ENCODE measurements around the gene HPSE2.
"Not testable (repeated sequence)": the region's sequence is repeated elsewhere in the genome, so short reads cannot be mapped to it uniquely, and the experiment has no call there.

Gene HPSE2

DNA sequence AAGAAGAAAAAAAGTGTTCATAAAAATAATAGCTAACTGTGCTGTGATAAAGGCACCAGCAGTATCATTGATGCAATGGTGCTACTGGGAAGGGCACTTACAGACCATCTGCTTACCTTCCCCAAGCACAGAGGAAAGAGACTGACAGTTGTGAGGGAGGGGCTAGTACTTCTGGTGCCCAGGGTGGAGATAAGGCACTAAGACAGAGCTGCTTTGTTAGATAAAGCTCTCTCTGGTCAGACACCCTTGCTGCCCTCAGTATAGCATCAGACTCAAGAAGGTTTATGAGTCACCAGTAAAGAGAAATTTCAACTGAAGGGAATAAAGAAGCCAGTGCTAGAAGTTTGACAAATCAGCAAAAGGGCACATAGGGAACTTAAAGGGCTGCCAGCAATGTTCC, 325.6 kb downstream of the HPSE2 start:
- TF ChIP-seq, protein P1, sequence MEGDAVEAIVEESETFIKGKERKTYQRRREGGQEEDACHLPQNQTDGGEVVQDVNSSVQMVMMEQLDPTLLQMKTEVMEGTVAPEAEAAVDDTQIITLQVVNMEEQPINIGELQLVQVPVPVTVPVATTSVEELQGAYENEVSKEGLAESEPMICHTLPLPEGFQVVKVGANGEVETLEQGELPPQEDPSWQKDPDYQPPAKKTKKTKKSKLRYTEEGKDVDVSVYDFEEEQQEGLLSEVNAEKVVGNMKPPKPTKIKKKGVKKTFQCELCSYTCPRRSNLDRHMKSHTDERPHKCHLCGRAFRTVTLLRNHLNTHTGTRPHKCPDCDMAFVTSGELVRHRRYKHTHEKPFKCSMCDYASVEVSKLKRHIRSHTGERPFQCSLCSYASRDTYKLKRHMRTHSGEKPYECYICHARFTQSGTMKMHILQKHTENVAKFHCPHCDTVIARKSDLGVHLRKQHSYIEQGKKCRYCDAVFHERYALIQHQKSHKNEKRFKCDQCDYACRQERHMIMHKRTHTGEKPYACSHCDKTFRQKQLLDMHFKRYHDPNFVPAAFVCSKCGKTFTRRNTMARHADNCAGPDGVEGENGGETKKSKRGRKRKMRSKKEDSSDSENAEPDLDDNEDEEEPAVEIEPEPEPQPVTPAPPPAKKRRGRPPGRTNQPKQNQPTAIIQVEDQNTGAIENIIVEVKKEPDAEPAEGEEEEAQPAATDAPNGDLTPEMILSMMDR (IDR thresholded peaks at IDR 0.05; ENCODE audit: low read depth, low read length): no peak
- H3K4me3 ChIP-seq (ENCODE audit: low read depth, low read length): no peak overlapping the region
- in situ Hi-C loops (cut with HindIII; ENCODE audit: low sequenced_read_pairs): no loop called here
- DNase-seq (ENCODE audit: low read depth, low spot score): no peak

DNA sequence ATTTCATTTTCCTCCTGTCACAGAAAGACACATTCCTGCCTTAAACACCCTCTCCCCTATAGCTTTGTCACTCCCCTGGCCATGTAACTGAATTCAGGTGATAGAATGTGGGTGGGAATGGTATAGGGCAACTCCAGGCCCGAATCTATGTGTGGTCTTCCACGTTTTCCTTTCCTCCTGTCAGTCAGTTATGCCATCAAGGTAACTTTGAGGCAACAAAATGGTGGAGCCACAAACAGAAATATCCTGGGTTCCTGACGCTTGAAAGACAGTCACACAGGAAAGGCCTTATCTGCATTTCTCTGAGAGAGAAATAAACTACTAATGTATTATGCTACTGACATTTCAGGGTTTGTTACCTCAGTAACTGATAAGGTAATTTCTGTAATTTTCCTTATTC, 326.8 kb downstream of the HPSE2 start:
- in situ Hi-C loops (cut with HindIII; ENCODE audit: low sequenced_read_pairs): no loop called here
- H3K4me3 ChIP-seq (ENCODE audit: low read depth, low read length): no peak overlapping the region
- DNase-seq (ENCODE audit: low read depth, low spot score): no peak
- TF ChIP-seq, protein P1 (IDR thresholded peaks at IDR 0.05; ENCODE audit: low read depth, low read length): no peak

DNA sequence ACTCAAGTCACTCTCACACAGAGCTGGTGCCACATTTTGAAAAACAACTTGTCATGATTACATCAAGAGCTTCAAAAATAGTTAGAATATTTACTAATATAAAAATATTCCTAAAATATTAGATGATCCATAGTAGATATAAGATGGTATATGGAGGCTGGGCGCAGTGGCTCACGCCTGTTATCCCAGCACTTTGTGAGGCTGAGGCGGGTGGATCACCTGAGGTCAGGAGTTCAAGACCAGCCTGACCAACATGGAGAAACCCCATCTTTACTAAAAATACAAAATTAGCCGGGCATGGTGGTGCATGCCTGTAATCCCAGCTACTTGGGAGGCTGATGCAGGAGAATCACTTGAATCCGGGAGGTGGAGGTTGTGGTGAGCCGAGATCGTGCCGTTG, 327.4 kb downstream of the HPSE2 start:
- H3K4me3 ChIP-seq (ENCODE audit: low read depth, low read length); DNase-seq (ENCODE audit: low read depth, low spot score); in situ Hi-C loops (cut with HindIII; ENCODE audit: low sequenced_read_pairs): not testable (repeated sequence)

DNA sequence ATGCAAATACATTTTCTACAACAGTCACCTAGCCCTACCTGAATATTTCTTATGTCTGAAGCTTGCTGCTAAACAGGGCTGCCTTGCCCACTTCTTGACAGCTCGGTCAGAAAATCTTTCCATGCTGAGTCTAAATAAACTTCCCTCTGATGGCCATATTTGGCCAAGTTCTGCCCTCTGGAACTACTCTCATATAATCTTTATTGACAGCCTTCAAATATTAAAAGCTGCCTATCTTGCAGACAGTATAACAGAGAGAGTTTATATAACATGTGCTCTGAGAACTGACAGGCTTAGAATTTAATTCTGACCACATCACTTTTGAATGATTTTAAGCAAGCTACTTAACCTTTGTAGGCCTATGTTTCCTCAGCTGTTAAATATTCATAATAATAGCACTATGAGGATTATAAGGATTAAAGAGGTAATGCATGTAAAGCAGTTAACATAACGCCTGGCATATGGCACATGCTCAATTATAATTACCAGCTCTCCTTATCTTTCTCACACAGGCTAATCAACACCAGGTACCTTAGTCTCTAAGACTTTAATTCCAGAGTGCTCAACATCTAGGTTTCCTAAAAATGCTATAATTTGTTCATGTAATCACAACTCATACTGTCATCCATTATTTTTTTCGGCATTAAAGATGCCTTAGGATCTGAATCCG, 334.1 kb downstream of the HPSE2 start:
- H3K4me3 ChIP-seq (ENCODE audit: low read depth, low read length): no peak overlapping the region
- TF ChIP-seq, protein P1 (IDR thresholded peaks at IDR 0.05; ENCODE audit: low read depth, low read length): no peak
- DNase-seq (ENCODE audit: low read depth, low spot score): no peak
- in situ Hi-C loops (cut with HindIII; ENCODE audit: low sequenced_read_pairs): no loop called here

DNA sequence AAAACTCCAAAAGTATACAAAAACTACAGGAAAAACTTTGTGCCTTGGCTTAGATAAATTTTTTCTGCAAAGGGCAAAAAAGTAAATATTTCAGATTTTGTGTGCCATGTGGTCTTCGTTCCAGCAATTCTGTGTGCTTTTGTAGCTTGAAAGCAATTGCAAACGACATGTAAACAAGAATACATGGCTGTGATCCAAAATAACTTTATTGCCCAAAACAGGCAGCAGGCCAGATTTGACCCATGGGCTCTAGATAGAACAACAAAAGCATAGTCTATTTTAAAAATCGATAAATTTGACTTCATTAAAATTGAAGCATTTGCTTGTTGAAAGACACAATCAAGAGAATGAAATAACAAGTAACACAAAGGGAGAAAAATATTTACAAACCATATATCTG, 336.6 kb downstream of the HPSE2 start:
- in situ Hi-C loops (cut with HindIII; ENCODE audit: low sequenced_read_pairs): no loop called here
- H3K4me3 ChIP-seq (ENCODE audit: low read depth, low read length): no peak overlapping the region
- TF ChIP-seq, protein P1 (IDR thresholded peaks at IDR 0.05; ENCODE audit: low read depth, low read length): no peak
- DNase-seq (ENCODE audit: low read depth, low spot score): no peak

DNA sequence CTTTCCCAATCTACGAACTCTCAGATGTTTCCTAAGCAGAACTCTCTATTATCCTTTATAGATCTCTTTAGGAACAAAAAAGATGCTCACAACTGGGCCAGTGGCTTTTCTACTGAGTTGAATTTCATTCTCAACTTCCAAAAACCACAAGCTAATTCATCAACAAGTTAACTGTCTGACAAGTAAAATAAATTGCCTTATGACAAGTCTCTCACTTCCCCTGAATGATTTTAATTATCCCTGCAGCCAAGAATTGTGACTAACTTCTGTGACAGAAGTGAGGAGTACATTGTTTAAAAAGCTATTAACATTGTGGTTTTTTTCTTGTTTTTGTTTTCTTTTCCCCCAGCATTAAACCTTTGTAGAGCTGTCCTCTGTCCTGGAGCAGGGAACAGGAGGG, 343.1 kb downstream of the HPSE2 start:
- DNase-seq (ENCODE audit: low read depth, low spot score): no peak
- TF ChIP-seq, protein P1 (IDR thresholded peaks at IDR 0.05; ENCODE audit: low read depth, low read length): no peak
- in situ Hi-C loops (cut with HindIII; ENCODE audit: low sequenced_read_pairs): no loop called here
- H3K4me3 ChIP-seq (ENCODE audit: low read depth, low read length): no peak overlapping the region

DNA sequence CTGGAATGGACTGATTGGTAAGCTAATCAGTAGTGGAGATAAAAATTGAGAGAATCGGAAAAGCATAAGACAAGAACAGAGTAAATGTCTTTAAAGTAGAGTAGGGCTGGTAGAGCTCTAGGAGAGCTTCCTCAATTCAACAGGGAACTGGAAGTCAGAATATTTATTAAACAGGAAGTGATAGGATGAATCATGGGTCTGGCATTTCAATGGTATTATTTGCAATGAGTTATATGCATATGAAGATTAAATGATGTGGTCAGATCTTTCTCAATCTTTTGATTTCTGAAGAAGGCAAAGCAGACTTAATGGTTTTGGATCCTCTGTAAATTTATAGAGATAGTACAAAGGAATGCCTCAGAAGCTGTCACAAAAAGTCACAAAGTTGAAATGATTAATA, 349.0 kb downstream of the HPSE2 start:
- TF ChIP-seq, protein P1 (IDR thresholded peaks at IDR 0.05; ENCODE audit: low read depth, low read length): no peak
- in situ Hi-C loops (cut with HindIII; ENCODE audit: low sequenced_read_pairs): no loop called here
- no peak overlapping the region for H3K4me3 ChIP-seq (ENCODE audit: low read depth, low read length)
- no peak for DNase-seq (ENCODE audit: low read depth, low spot score)
